GM15510 (cell line): Measurements from ENCODE around the gene TNNT2.

Experiments used
- POLR2A ChIP-seq: IDR thresholded peaks from 3 replicates; pipeline ENCODE4 v1.6.1; 2011; ENCODE audit warnings: borderline replicate concordance; ENCODE audit not compliant: insufficient read length; ENCODE audit errors: extremely low read depth

Gene TNNT2

GRCh38 chr1:201408834-201409200 lies 31.3 kb upstream of the TNNT2 start:
- no peak for TF ChIP-seq POLR2A

- no peak for TF ChIP-seq POLR2A
Measured at GRCh38 chr1:201408176-201408833, 30.8 kb upstream of the TNNT2 start.

- TF ChIP-seq POLR2A: no peak
Measured at GRCh38 chr1:201406831-201407406, 29.4 kb upstream of the TNNT2 start.

GRCh38 chr1:201405484-201405831 lies 28.0 kb upstream of the TNNT2 start:
- TF ChIP-seq POLR2A: no peak

GRCh38 chr1:201404722-201405483 lies 27.4 kb upstream of the TNNT2 start:
- no peak for TF ChIP-seq POLR2A

GRCh38 chr1:201404055-201404454 lies 26.6 kb upstream of the TNNT2 start:
- no peak for TF ChIP-seq POLR2A

GRCh38 chr1:201403359-201403758 lies 25.9 kb upstream of the TNNT2 start:
- no peak for TF ChIP-seq POLR2A

GRCh38 chr1:201401700-201402099 lies 24.2 kb upstream of the TNNT2 start:
- no peak for TF ChIP-seq POLR2A

- no peak for TF ChIP-seq POLR2A
Measured at GRCh38 chr1:201400852-201401230, 23.4 kb upstream of the TNNT2 start.

GRCh38 chr1:201400212-201400851 lies 22.9 kb upstream of the TNNT2 start:
- TF ChIP-seq POLR2A: no peak

- no peak for TF ChIP-seq POLR2A
Measured at GRCh38 chr1:201399352-201400126, 22.1 kb upstream of the TNNT2 start.

- TF ChIP-seq POLR2A: no peak
Measured at GRCh38 chr1:201399018-201399351, 21.5 kb upstream of the TNNT2 start, which contains the start of gene LAD1. Gene LAD1, minus strand, starts transcription at chr1:201399324. Its CDS starts 18 bp downstream, at chr1:201399306.

- no peak for TF ChIP-seq POLR2A
Measured at GRCh38 chr1:201397675-201398074, 20.2 kb upstream of the TNNT2 start.

GRCh38 chr1:201396861-201397464 lies 19.5 kb upstream of the TNNT2 start:
- TF ChIP-seq POLR2A: no peak
